Measurements from ENCODE around the gene AGPAT4. TPM values are rescaled to one million over a fixed set of nuclear protein-coding genes. Genes with fewer than 3 reads are reported as not detected.
"Not testable (repeated sequence)": the region's sequence is repeated elsewhere in the genome, so short reads cannot be mapped to it uniquely, and the experiment has no call there.

Gene AGPAT4
- total RNA-seq, 1 donor from 2014 or later: 4.7 TPM

DNA sequence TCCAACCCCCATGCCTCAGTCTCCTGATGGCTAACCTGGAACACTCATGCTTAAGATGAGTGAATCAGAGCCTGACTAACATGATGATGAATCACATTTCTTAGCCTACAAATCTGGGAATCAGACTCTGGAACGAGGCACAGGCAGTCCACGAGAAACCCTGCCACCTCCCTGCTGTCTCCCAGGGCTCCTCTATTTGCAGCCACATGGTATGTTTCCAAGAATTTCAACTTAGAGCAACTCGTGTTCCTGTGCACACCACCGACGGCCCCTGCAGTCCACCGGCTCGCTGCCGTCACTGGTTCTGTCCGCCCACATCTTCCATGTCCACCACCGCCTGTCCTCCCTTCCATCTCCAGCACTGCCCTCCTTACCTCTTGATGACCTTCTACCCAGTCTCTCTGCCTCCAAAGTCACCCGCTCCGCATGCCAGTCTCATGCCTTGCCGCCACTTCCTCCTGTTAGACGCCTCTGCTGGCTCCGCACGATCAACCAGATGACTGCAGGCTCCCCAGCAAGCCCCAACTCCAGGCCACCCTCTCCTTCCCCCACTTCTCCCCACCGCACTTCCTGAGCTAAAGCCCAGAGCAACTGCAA is 87.6 kb downstream of the AGPAT4 start:
- TF ChIP-seq, protein P1, sequence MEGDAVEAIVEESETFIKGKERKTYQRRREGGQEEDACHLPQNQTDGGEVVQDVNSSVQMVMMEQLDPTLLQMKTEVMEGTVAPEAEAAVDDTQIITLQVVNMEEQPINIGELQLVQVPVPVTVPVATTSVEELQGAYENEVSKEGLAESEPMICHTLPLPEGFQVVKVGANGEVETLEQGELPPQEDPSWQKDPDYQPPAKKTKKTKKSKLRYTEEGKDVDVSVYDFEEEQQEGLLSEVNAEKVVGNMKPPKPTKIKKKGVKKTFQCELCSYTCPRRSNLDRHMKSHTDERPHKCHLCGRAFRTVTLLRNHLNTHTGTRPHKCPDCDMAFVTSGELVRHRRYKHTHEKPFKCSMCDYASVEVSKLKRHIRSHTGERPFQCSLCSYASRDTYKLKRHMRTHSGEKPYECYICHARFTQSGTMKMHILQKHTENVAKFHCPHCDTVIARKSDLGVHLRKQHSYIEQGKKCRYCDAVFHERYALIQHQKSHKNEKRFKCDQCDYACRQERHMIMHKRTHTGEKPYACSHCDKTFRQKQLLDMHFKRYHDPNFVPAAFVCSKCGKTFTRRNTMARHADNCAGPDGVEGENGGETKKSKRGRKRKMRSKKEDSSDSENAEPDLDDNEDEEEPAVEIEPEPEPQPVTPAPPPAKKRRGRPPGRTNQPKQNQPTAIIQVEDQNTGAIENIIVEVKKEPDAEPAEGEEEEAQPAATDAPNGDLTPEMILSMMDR (IDR thresholded peaks at IDR 0.05): no peak
- DNase-seq (no peak), ATAC-seq (ENCODE audit: low read depth) (no peak)
- Mint-ChIP-seq H3K4me3 (no peak overlapping the region), H3K36me3 (ENCODE audit: low read depth) (no peaks in the 10 kb centered on the region), H3K27ac (no peak overlapping the region), H3K4me1 (no peaks in the 10 kb centered on the region), H3K9me3 (no peaks in the 10 kb centered on the region), H3K27me3 (no peaks in the 10 kb centered on the region)
- POLR2A ChIA-PET: no interaction called here
- intact Hi-C loops (cut with micrococcal nuclease): no loop called here
- CTCF ChIA-PET: no interaction called here

DNA sequence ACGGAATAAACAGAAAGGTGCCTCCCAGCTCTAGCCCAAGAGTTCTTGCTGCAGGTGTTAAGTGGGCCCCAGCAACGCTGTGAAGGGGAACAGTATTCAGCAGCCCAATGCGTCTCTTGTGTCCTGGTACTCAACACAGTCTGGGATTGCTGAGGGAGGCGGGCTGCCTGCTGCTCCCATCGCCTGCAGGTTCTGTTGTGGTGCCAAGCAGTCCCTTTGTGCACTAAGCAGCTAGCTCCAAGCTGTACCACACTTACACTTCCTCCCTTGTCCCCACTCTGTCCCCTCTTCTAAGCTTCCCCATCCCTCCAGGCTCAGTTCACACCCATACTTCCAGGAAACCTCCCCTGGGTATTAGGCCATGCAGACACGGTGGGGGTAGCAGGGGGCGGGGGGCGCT is 92.7 kb downstream of the AGPAT4 start:
- Mint-ChIP-seq H3K27ac (no peak overlapping the region), H3K27me3 (no peaks in the 10 kb centered on the region)

DNA sequence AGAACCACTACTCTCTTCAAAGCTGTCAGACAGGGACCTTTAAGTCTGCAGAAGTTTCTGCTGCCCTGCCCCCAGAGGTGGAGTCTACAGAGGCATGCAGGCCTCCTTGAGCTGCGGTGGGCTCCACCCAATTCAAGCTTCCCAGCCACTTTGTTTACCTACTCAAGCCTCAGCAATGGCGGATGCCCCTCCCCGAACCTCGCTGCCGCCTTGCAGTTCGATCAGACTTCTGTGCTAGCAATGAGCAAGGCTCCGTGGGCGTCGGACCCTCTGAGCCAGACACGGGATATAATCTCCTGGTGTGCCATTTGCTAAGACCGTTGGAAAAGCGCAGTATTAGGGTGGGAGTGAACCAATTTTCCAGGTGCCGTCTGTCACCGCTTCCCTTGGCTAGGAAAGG is 95.7 kb downstream of the AGPAT4 start:
- H3K9me3 Mint-ChIP-seq; H3K4me3 Mint-ChIP-seq; H3K36me3 Mint-ChIP-seq (ENCODE audit: low read depth); ATAC-seq (ENCODE audit: low read depth); intact Hi-C loops (cut with micrococcal nuclease); POLR2A ChIA-PET; H3K27ac Mint-ChIP-seq; CTCF ChIA-PET; DNase-seq; H3K27me3 Mint-ChIP-seq; H3K4me1 Mint-ChIP-seq: not testable (repeated sequence)

More for the DNA sequence above, 92.7 kb downstream of the AGPAT4 start:
- H3K36me3 Mint-ChIP-seq (ENCODE audit: low read depth): no peaks in the 10 kb centered on the region
- no peak for DNase-seq
- H3K4me3 Mint-ChIP-seq: no peak overlapping the region
- intact Hi-C loops (cut with micrococcal nuclease): no loop called here
- no peaks in the 10 kb centered on the region for H3K4me1 Mint-ChIP-seq
- no peak for ATAC-seq (ENCODE audit: low read depth)
- TF ChIP-seq, protein P1 (IDR thresholded peaks at IDR 0.05): no peak
- POLR2A ChIA-PET: no interaction called here
- H3K9me3 Mint-ChIP-seq: peaks cover 4% of the 10 kb centered on the region
- CTCF ChIA-PET: no interaction called here

DNA sequence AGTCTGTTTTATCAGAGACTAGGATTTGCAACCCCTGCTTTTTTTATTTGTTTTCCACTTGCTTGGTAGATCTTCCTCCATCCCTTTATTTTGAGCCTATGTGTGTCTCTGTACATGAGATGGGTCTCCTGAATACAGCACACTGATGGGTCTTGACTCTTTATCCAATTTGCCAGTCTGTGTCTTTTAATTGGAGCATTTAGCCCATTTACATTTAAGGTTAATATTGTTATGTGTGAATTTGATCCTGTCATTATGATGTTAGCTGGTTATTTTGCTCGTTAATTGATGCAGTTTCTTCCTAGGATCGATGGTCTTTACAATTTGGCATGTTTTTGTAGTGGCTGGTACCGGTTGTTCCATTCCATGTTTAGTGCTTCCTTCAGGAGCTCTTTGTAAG is 97.4 kb downstream of the AGPAT4 start:
- CTCF ChIA-PET; H3K27me3 Mint-ChIP-seq; H3K4me3 Mint-ChIP-seq; H3K9me3 Mint-ChIP-seq; H3K27ac Mint-ChIP-seq; H3K36me3 Mint-ChIP-seq (ENCODE audit: low read depth); POLR2A ChIA-PET; intact Hi-C loops (cut with micrococcal nuclease); ATAC-seq (ENCODE audit: low read depth); H3K4me1 Mint-ChIP-seq; DNase-seq: not testable (repeated sequence)

DNA sequence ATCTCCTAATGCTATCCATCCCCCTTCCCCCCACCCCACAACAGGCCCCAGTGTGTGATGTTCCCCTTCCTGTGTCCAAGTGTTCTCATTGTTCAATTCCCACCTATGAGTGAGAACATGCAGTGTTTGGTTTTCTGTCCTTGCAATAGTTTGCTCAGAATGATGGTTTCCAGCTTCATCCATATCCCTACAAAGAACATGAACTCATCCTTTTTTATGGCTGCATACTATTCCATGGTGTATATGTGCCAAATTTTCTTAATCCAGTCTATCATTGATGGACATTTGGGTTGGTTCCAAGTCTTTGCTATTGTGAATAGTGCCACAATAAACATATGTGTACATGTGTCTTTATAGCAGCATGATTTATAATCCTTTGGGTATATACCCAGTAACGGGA is 101.1 kb downstream of the AGPAT4 start:
- H3K36me3 Mint-ChIP-seq (ENCODE audit: low read depth); POLR2A ChIA-PET; ATAC-seq (ENCODE audit: low read depth); CTCF ChIA-PET; H3K27ac Mint-ChIP-seq; DNase-seq; H3K4me3 Mint-ChIP-seq; H3K27me3 Mint-ChIP-seq; intact Hi-C loops (cut with micrococcal nuclease); H3K9me3 Mint-ChIP-seq: not testable (repeated sequence)
- peaks cover 34% of the 10 kb centered on the region for H3K4me1 Mint-ChIP-seq

DNA sequence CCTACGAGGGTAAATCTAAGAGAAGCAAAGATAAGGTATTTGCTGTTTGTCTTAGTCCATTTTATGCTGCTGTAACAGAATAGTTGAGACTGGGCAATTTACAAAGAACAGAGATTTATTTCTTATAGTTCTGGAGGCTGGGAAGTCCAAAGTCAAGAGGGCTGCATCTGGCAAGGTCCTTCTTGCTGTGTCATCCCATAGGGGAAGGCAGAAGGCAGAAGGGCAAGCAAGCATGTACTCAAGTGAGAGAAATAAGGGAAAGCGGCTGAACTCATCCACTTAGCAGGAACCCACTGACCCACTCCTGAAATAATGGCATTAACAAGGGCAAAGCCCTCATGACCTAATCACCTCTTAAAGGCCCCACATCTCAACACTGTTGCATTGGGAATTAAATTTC is 102.7 kb downstream of the AGPAT4 start:
- Mint-ChIP-seq H3K9me3 (no peaks in the 10 kb centered on the region), H3K27ac (no peak overlapping the region), H3K27me3 (no peaks in the 10 kb centered on the region), H3K4me1 (peaks cover 34% of the 10 kb centered on the region), H3K36me3 (ENCODE audit: low read depth) (peaks cover 2% of the 10 kb centered on the region), H3K4me3 (no peak overlapping the region)
- ATAC-seq (ENCODE audit: low read depth) (no peak), DNase-seq (no peak)
- TF ChIP-seq, protein P1 (IDR thresholded peaks at IDR 0.05): no peak
- CTCF ChIA-PET: no interaction called here
- POLR2A ChIA-PET: no interaction called here
- intact Hi-C loops (cut with micrococcal nuclease): loop anchor here (2.0 kb wide), 1 partner anchor 180 kb away; the partner anchor contains the start of gene MAP3K4

All from activated B cell treated with CpG ODN at 0.5 μM for 24 hours (primary cell).